HG03442 (cell line): ENCODE results near the gene MARK3.
"Not testable (repeated sequence)": the region's sequence is repeated elsewhere in the genome, so short reads cannot be mapped to it uniquely, and the experiment has no call there.

Source experiments
- ATAC-seq: cut with Tn5 transposase; IDR thresholded peaks from one replicate; pipeline ENCODE4 v1.9.1; 2021; ENCODE audit warnings: mild to moderate bottlenecking, moderate library complexity; ENCODE audit not compliant: unreplicated experiment

The MARK3 gene

GRCh38 chr14:103524002-103524935 lies 139.1 kb downstream of the MARK3 start:
- ATAC-seq, result no peak

- ATAC-seq, result not testable (repeated sequence)
Measured at GRCh38 chr14:103525430-103526246, 140.4 kb downstream of the MARK3 start.

GRCh38 chr14:103526247-103526913 lies 141.2 kb downstream of the MARK3 start:
- no peak for ATAC-seq

GRCh38 chr14:103526914-103527248 lies 141.7 kb downstream of the MARK3 start:
- no peak for ATAC-seq

- peak; percentile 74 for ATAC-seq
Measured at GRCh38 chr14:103527408-103528145, 142.4 kb downstream of the MARK3 start.

GRCh38 chr14:103528146-103528586 lies 143.0 kb downstream of the MARK3 start:
- no peak for ATAC-seq

- ATAC-seq, result peak; percentile 43
Measured at GRCh38 chr14:103528587-103529382, 143.6 kb downstream of the MARK3 start, which contains the start of gene TRMT61A. Gene TRMT61A (plus strand): TSS chr14:103529196. CDS start chr14:103529979, 783 bp downstream.

GRCh38 chr14:103529383-103530365 lies 144.5 kb downstream of the MARK3 start:
- no peak for ATAC-seq

GRCh38 chr14:103530390-103530789 lies 145.2 kb downstream of the MARK3 start:
- no peak for ATAC-seq

GRCh38 chr14:103530831-103531230 lies 145.6 kb downstream of the MARK3 start:
- ATAC-seq, result no peak

GRCh38 chr14:103531421-103532215 lies 146.4 kb downstream of the MARK3 start:
- ATAC-seq, result no peak

GRCh38 chr14:103532216-103533136 lies 147.3 kb downstream of the MARK3 start:
- ATAC-seq, result no peak

- no peak for ATAC-seq
Measured at GRCh38 chr14:103533137-103533998, 148.2 kb downstream of the MARK3 start.

- no peak for ATAC-seq
Measured at GRCh38 chr14:103533999-103534575, 148.9 kb downstream of the MARK3 start.

GRCh38 chr14:103534576-103535061 lies 149.4 kb downstream of the MARK3 start:
- no peak for ATAC-seq
